Measurements from ENCODE around the gene GATD1. TPM values are rescaled to one million over a fixed set of nuclear protein-coding genes. Genes with fewer than 3 reads are reported as not detected.
A peak's percentile ranks its signal among the peaks of the same experiment; 100 is the strongest.

The GATD1 gene
- total RNA-seq, 1 experiment from 2014 or later: 88.7 TPM

- H4K20me1 ChIP-seq (ENCODE audit: insufficient read depth): no peaks in the 10 kb centered on the region
- H3K36me3 ChIP-seq (ENCODE audit: control insufficient read depth in 1 of 2, insufficient read depth in 2 of 2, low read length in 2 of 2): peaks cover 8 to 26% of the 10 kb centered on the region in 2 experiments; a peak in 3 of 4 replicates
- ChIA-PET POLR2A (interaction anchor here (0.8 kb wide), 1 partner anchor 10 kb away, joined by 4 read pairs; no protein-coding TSS in a partner anchor), RAD21 (ENCODE audit: low non-redundant PET in 1 of 2, low total read pairs in 2 of 2, uncharacterized antibody in 2 of 2, unreplicated experiment in 2 of 2) (no interaction called here), CTCF (interaction anchor here (0.6 to 1.5 kb wide), 2 partner anchors 19 to 109 kb away, joined by 3 to 4 read pairs; no protein-coding TSS in a partner anchor)
- H3K79me2 ChIP-seq (ENCODE audit: insufficient read depth, low read length): peaks cover 90% of the 10 kb centered on the region
- no TSS peak for BruUV-seq (replicated peaks)
- H3K9me3 ChIP-seq (ENCODE audit: control insufficient read depth in 1 of 2, insufficient read depth in 1 of 2, low read depth in 1 of 2, low read length in 2 of 2): no peaks in the 10 kb centered on the region
- H3K4me1 ChIP-seq (ENCODE audit: control insufficient read depth in 1 of 2, insufficient read depth in 2 of 2, low read length in 2 of 2): peaks cover 15 to 32% of the 10 kb centered on the region in 2 experiments
- peak overlapping the region; percentile 99 for H3K9ac ChIP-seq (ENCODE audit: low read length)
- ATAC-seq (peak; percentile 1; the same call in 1 of the 2 replicates), DNase-seq (ENCODE audit: low read depth, low spot score) (no peak)
- peak overlapping the region; percentile 95 for H3K27ac ChIP-seq (ENCODE audit: low read depth, low read length)
- no peaks in the 10 kb centered on the region for H3K27me3 ChIP-seq (ENCODE audit: insufficient read depth, low read length)
- no peaks in the 10 kb centered on the region for H3K9me2 ChIP-seq (ENCODE audit: insufficient read depth)
- peak overlapping the region; percentile 92 for H3K4me2 ChIP-seq (ENCODE audit: low read length)
- H2AFZ ChIP-seq (ENCODE audit: low read depth, low read length, poor library complexity, severe bottlenecking): no peak overlapping the region
- TF ChIP-seq CTCF (IDR thresholded peaks at IDR 0.05 in 2 of 3, conservative IDR thresholded peaks at IDR 0.05 in 1 of 3; ENCODE audit: borderline replicate concordance in 1 of 3, insufficient read depth in 1 of 3, low read depth in 2 of 3, low read length in 2 of 3) (no peak), SP1 (IDR thresholded peaks at IDR 0.05; ENCODE audit: low read depth) (no peak), SRF (IDR thresholded peaks at IDR 0.05; ENCODE audit: low read depth) (no peak), REST (IDR thresholded peaks at IDR 0.05; ENCODE audit: low read depth) (no peak), POLR2AphosphoS5 (IDR thresholded peaks at IDR 0.05; ENCODE audit: low read depth, low read length) (no peak), ATF3 (IDR thresholded peaks at IDR 0.05) (no peak), ELF1 (IDR thresholded peaks at IDR 0.05; ENCODE audit: borderline replicate concordance, low read depth) (no peak), EZH2 (IDR thresholded peaks at IDR 0.05) (no peak), CBX3 (IDR thresholded peaks at IDR 0.05; ENCODE audit: low read depth) (no peak), MAX (IDR thresholded peaks at IDR 0.05) (no peak), TCF7L2 (IDR thresholded peaks at IDR 0.05; ENCODE audit: borderline replicate concordance, extremely low read depth, insufficient read depth, insufficient read length) (no peak), EGR1 (IDR thresholded peaks at IDR 0.05; ENCODE audit: low read depth) (no peak), RAD21 (IDR thresholded peaks at IDR 0.05; ENCODE audit: low read depth) (no peak), CEBPB (IDR thresholded peaks at IDR 0.05; ENCODE audit: low read depth) (no peak), SIN3A (IDR thresholded peaks at IDR 0.05; ENCODE audit: low read depth) (no peak), POLR2A (IDR thresholded peaks at IDR 0.05; ENCODE audit: borderline replicate concordance, extremely low read depth, insufficient read depth, insufficient read length) (no peak)
- H3K4me3 ChIP-seq (replicated peaks in 1 of 2; ENCODE audit: low read depth in 1 of 2, low read length in 2 of 2): peak overlapping the region; percentile 89 to 90
- intact Hi-C loops (cut with micrococcal nuclease): no loop called here
Observed at GRCh38 chr11:776263-776560, 1.1 kb downstream of the GATD1 start.
